ENCODE measurements around the gene APC. TPM values are rescaled to one million over a fixed set of nuclear protein-coding genes. Genes with fewer than 3 reads are reported as not detected.

The APC gene
- total and polyA plus RNA-seq, 2 donors from 2014 or later: 2.7 to 44.9 TPM

- H3K27ac ChIP-seq (ENCODE audit: low read depth in 2 of 2, low read length in 2 of 2): no peak overlapping the region
- no peak overlapping the region for H3K4me3 ChIP-seq (ENCODE audit: low read length in 3 of 3)
- H3K36me3 ChIP-seq (ENCODE audit: control insufficient read depth in 2 of 3, insufficient read depth in 3 of 3, low read length in 3 of 3): no peaks in the 10 kb centered on the region
- intact Hi-C loops (cut with DNase I): no loop called here
- no peak for DNase-seq
- H3K9ac ChIP-seq (ENCODE audit: low read length in 3 of 3): no peak overlapping the region
- H3K27me3 ChIP-seq (ENCODE audit: control insufficient read depth, insufficient read depth, low read length): no peaks in the 10 kb centered on the region
- no peak for FAIRE-seq
- TF ChIP-seq, protein P1, sequence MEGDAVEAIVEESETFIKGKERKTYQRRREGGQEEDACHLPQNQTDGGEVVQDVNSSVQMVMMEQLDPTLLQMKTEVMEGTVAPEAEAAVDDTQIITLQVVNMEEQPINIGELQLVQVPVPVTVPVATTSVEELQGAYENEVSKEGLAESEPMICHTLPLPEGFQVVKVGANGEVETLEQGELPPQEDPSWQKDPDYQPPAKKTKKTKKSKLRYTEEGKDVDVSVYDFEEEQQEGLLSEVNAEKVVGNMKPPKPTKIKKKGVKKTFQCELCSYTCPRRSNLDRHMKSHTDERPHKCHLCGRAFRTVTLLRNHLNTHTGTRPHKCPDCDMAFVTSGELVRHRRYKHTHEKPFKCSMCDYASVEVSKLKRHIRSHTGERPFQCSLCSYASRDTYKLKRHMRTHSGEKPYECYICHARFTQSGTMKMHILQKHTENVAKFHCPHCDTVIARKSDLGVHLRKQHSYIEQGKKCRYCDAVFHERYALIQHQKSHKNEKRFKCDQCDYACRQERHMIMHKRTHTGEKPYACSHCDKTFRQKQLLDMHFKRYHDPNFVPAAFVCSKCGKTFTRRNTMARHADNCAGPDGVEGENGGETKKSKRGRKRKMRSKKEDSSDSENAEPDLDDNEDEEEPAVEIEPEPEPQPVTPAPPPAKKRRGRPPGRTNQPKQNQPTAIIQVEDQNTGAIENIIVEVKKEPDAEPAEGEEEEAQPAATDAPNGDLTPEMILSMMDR (IDR thresholded peaks at IDR 0.05; ENCODE audit: borderline replicate concordance, extremely low read depth, insufficient read depth): no peak
- no peaks in the 10 kb centered on the region for H3K9me3 ChIP-seq (ENCODE audit: control insufficient read depth in 2 of 3, insufficient read depth in 1 of 3, low read length in 3 of 3)
- no peaks in the 10 kb centered on the region for H3K4me1 ChIP-seq (ENCODE audit: control insufficient read depth in 2 of 3, insufficient read depth in 2 of 3, low read depth in 1 of 3, low read length in 3 of 3)
These were observed 20.1 kb upstream of the APC start for GRCh38 chr5:112717506-112718082.

DNA sequence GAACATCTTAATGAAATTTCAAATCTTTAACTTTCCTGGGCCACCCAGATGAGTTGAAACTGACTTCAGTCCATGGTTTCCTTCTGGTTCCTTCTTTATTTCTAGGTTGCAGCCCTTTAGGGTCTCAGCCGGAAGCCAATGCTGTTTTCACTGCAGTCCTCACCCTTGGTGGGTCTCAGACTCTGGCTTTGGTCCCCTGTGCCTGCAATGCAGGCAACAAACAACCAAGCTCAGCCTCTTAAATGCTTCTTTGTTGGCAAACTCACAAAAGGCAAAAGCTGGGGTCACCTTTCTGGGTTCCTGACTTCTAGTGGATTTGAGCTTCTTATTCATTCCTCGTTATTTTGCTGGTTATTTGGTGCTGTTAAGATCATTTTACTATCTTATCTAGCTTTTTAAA is 19.3 kb upstream of the APC start:
- Histone ChIP-seq H3K9ac (ENCODE audit: low read length in 3 of 3) (no peak overlapping the region), H3K4me3 (ENCODE audit: low read length in 3 of 3) (no peak overlapping the region), H3K4me1 (ENCODE audit: control insufficient read depth in 2 of 3, insufficient read depth in 2 of 3, low read depth in 1 of 3, low read length in 3 of 3) (no peaks in the 10 kb centered on the region), H3K36me3 (ENCODE audit: control insufficient read depth in 2 of 3, insufficient read depth in 3 of 3, low read length in 3 of 3) (no peaks in the 10 kb centered on the region), H3K27ac (ENCODE audit: low read depth in 2 of 2, low read length in 2 of 2) (no peak overlapping the region), H3K27me3 (ENCODE audit: control insufficient read depth, insufficient read depth, low read length) (no peaks in the 10 kb centered on the region), H3K9me3 (ENCODE audit: control insufficient read depth in 2 of 3, insufficient read depth in 1 of 3, low read length in 3 of 3) (no peaks in the 10 kb centered on the region)
- FAIRE-seq: no peak
- intact Hi-C loops (cut with DNase I): no loop called here
- TF ChIP-seq, protein P1 (IDR thresholded peaks at IDR 0.05; ENCODE audit: borderline replicate concordance, extremely low read depth, insufficient read depth): no peak
- DNase-seq: no peak

GRCh38 chr5:112720576-112720975 is 17.1 kb upstream of the APC start:
- TF ChIP-seq, protein P1 (IDR thresholded peaks at IDR 0.05; ENCODE audit: borderline replicate concordance, extremely low read depth, insufficient read depth): no peak
- H3K27ac ChIP-seq (ENCODE audit: low read depth in 2 of 2, low read length in 2 of 2): no peak overlapping the region
- intact Hi-C loops (cut with DNase I): no loop called here
- H3K27me3 ChIP-seq (ENCODE audit: control insufficient read depth, insufficient read depth, low read length): no peaks in the 10 kb centered on the region
- FAIRE-seq (no peak), DNase-seq (no peak)
- no peaks in the 10 kb centered on the region for H3K9me3 ChIP-seq (ENCODE audit: control insufficient read depth in 2 of 3, insufficient read depth in 1 of 3, low read length in 3 of 3)
- H3K4me1 ChIP-seq (ENCODE audit: control insufficient read depth in 2 of 3, insufficient read depth in 2 of 3, low read depth in 1 of 3, low read length in 3 of 3): no peaks in the 10 kb centered on the region
- no peaks in the 10 kb centered on the region for H3K36me3 ChIP-seq (ENCODE audit: control insufficient read depth in 2 of 3, insufficient read depth in 3 of 3, low read length in 3 of 3)
- H3K4me3 ChIP-seq (ENCODE audit: low read length in 3 of 3): no peak overlapping the region
- no peak overlapping the region for H3K9ac ChIP-seq (ENCODE audit: low read length in 3 of 3)

DNA sequence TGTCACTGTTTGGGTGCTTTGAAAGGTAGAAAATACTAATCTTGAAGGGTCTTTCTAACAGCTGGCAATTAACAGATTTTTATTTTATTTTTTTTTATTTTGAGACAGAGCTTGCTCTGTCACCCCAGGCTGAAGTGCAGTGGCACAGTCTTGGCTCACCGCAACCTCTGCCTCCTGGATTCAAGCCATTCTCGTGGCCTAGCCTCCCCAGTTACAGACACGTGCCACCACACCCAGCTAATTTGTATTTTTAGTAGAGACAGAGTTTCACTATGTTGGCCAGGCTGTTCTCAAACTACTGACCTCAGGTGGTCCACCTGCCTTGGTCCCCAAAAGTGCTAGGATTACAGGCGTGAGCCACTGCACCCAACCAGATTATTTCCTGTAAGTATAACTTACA is 12.8 kb upstream of the APC start:
- FAIRE-seq: no peak
- TF ChIP-seq, protein P1 (IDR thresholded peaks at IDR 0.05; ENCODE audit: borderline replicate concordance, extremely low read depth, insufficient read depth): no peak
- Histone ChIP-seq H3K9me3 (ENCODE audit: control insufficient read depth in 2 of 3, insufficient read depth in 1 of 3, low read length in 3 of 3) (no peaks in the 10 kb centered on the region), H3K4me1 (ENCODE audit: control insufficient read depth in 2 of 3, insufficient read depth in 2 of 3, low read depth in 1 of 3, low read length in 3 of 3) (no peaks in the 10 kb centered on the region), H3K9ac (ENCODE audit: low read length in 3 of 3) (no peak overlapping the region), H3K36me3 (ENCODE audit: control insufficient read depth in 2 of 3, insufficient read depth in 3 of 3, low read length in 3 of 3) (no peaks in the 10 kb centered on the region), H3K27me3 (ENCODE audit: control insufficient read depth, insufficient read depth, low read length) (no peaks in the 10 kb centered on the region), H3K4me3 (ENCODE audit: low read length in 3 of 3) (no peak overlapping the region), H3K27ac (ENCODE audit: low read depth in 2 of 2, low read length in 2 of 2) (no peak overlapping the region)
- DNase-seq: no peak
- intact Hi-C loops (cut with DNase I): no loop called here
